Left ventricle myocardium inferior (tissue), 1 donor: Measurements from ENCODE around the gene NFASC. TPM values are rescaled to one million over a fixed set of nuclear protein-coding genes. Genes with fewer than 3 reads are reported as not detected.

Source experiments
- DNase-seq: peaks from one replicate; pipeline ENCODE4 v3.0.0-alpha.2; 2020
- H3K27ac ChIP-seq: fragments of 200-600 bp; replicated peaks from 2 replicates; pipeline ENCODE4 v1.8.0; 2021
- H3K27me3 ChIP-seq: fragments of 200-600 bp; 2 replicates; pipeline ENCODE4 v1.8.0; 2021; ENCODE audit warnings: low read depth
- H3K36me3 ChIP-seq: fragments of 200-600 bp; 2 replicates; pipeline ENCODE4 v1.8.0; 2021
- H3K4me1 ChIP-seq: fragments of 200-600 bp; 2 replicates; pipeline ENCODE4 v1.8.0; 2021
- H3K4me3 ChIP-seq: fragments of 200-600 bp; 2 replicates; pipeline ENCODE4 v1.8.0; 2021; ENCODE audit warnings: mild to moderate bottlenecking, moderate library complexity
- H3K9me3 ChIP-seq: fragments of 200-600 bp; replicated peaks from 2 replicates; pipeline ENCODE4 v1.8.0; 2021
- CTCF ChIP-seq: fragments of 200-600 bp; IDR thresholded peaks from 2 replicates; pipeline ENCODE4 v1.8.0; 2021; ENCODE audit warnings: antibody characterized with exemption, mild to moderate bottlenecking, borderline replicate concordance
- intact Hi-C: fragments of 100-400 bp; cut with micrococcal nuclease; formaldehyde crosslinking; loops from one replicate; pipeline ENCODE4 v1.11.0; 2022
- total RNA-seq: library from RNA; stranded (reverse); fragmentation: NEBNext Ultra II Directional; extraction: Animal tissue kit (Norgen Biotek cat#: 25700); gene quantifications from one replicate; pipeline ENCODE4 v1.2.1, GENCODE V29; 2021
- donor health status: DM: no; HTN: yes; CAD: no; lungs with severe emphysema.

Gene NFASC
- total RNA-seq, 1 donor from 2014 or later, result 8.2 TPM

GRCh38 chr1:205002705-205003104, 132.0 kb downstream of the NFASC start:
- H3K27ac ChIP-seq, result no peak overlapping the region
- peaks cover 9% of the 10 kb centered on the region for H3K4me1 ChIP-seq
- no peaks in the 10 kb centered on the region for H3K36me3 ChIP-seq
- TF ChIP-seq CTCF, result no peak
- DNase-seq, result no peak
- H3K9me3 ChIP-seq, result no peaks in the 10 kb centered on the region
- H3K4me3 ChIP-seq, result no peak overlapping the region
- intact Hi-C loops, result no loop called here
- H3K27me3 ChIP-seq, result peaks cover 46% of the 10 kb centered on the region

- Histone ChIP-seq H3K36me3 (no peaks in the 10 kb centered on the region), H3K4me3 (no peak overlapping the region), H3K27me3 (peaks cover 46% of the 10 kb centered on the region), H3K27ac (no peak overlapping the region), H3K9me3 (no peaks in the 10 kb centered on the region), H3K4me1 (peaks cover under 1% of the 10 kb centered on the region)
- no peak for DNase-seq
- intact Hi-C loops, result no loop called here
- no peak for TF ChIP-seq CTCF
Observed at GRCh38 chr1:205003358-205004131, 132.9 kb downstream of the NFASC start.

GRCh38 chr1:205004351-205004750, 133.7 kb downstream of the NFASC start:
- intact Hi-C loops, result no loop called here

GRCh38 chr1:205008896-205009295, 138.2 kb downstream of the NFASC start:
- peaks cover 6% of the 10 kb centered on the region for H3K4me1 ChIP-seq
- intact Hi-C loops, result no loop called here

More at GRCh38 chr1:205004351-205004750, 133.7 kb downstream of the NFASC start:
- no peaks in the 10 kb centered on the region for H3K4me1 ChIP-seq
- H3K9me3 ChIP-seq, result no peaks in the 10 kb centered on the region
- H3K4me3 ChIP-seq, result no peak overlapping the region
- H3K36me3 ChIP-seq, result no peaks in the 10 kb centered on the region
- H3K27me3 ChIP-seq, result peaks cover 46% of the 10 kb centered on the region
- no peak overlapping the region for H3K27ac ChIP-seq
- TF ChIP-seq CTCF, result no peak
- no peak for DNase-seq

GRCh38 chr1:205009670-205010069, 139.0 kb downstream of the NFASC start:
- Histone ChIP-seq H3K36me3 (no peaks in the 10 kb centered on the region), H3K9me3 (no peaks in the 10 kb centered on the region), H3K4me3 (no peak overlapping the region), H3K27ac (no peak overlapping the region), H3K27me3 (peaks cover 12% of the 10 kb centered on the region), H3K4me1 (peaks cover 12% of the 10 kb centered on the region)
- intact Hi-C loops, result no loop called here
- no peak for DNase-seq
- no peak for TF ChIP-seq CTCF

More at GRCh38 chr1:205008896-205009295, 138.2 kb downstream of the NFASC start:
- H3K9me3 ChIP-seq, result no peaks in the 10 kb centered on the region
- no peak overlapping the region for H3K27ac ChIP-seq
- DNase-seq, result no peak
- no peak overlapping the region for H3K4me3 ChIP-seq
- H3K36me3 ChIP-seq, result no peaks in the 10 kb centered on the region
- TF ChIP-seq CTCF, result no peak
- H3K27me3 ChIP-seq, result peaks cover 14% of the 10 kb centered on the region
